OCI-LY3 (cell line): Measurements from ENCODE around the gene SMCO2.

Experiments used
- CTCF ChIP-seq: fragments of 200-600, 300-600 bp; sonication (generic); IDR thresholded peaks from 2 replicates; pipeline ENCODE4 v1.5.1; 2014; ENCODE audit warnings: antibody characterized with exemption, low read length, low read depth
- EZH2phosphoT487 ChIP-seq: fragments of 200-600 bp; shearing (Covaris generic); IDR thresholded peaks from 2 replicates; pipeline ENCODE4 v1.6.1; 2018; ENCODE audit warnings: antibody characterized with exemption, mixed run types, low read depth

GRCh38 chr12:27462151-27462694 is 15.7 kb downstream of the SMCO2 start:
- TF ChIP-seq CTCF (no peak), EZH2phosphoT487 (no peak)
